Hepatocyte (in vitro differentiated cells): Measurements from ENCODE around the gene ZKSCAN4.

Experiments used
- CTCF ChIP-seq: fragments of 200-600 bp; sonication (generic); IDR thresholded peaks from 2 replicates; pipeline ENCODE4 v1.5.1; 2016; ENCODE audit warnings: antibody characterized with exemption, mild to moderate bottlenecking; ENCODE audit not compliant: poor library complexity
- EZH2 ChIP-seq: fragments of 200-600 bp; sonication (generic); IDR thresholded peaks from 2 replicates; pipeline ENCODE4 v1.6.1; 2016; ENCODE audit warnings: antibody characterized with exemption, mild to moderate bottlenecking, borderline replicate concordance
- EZH2phosphoT487 ChIP-seq: fragments of 200-600 bp; sonication (generic); IDR thresholded peaks from one replicate; pipeline ENCODE4 v1.6.1; 2018; ENCODE audit warnings: antibody characterized with exemption, mild to moderate bottlenecking, low read depth, moderate library complexity; ENCODE audit not compliant: unreplicated experiment, severe bottlenecking

DNA sequence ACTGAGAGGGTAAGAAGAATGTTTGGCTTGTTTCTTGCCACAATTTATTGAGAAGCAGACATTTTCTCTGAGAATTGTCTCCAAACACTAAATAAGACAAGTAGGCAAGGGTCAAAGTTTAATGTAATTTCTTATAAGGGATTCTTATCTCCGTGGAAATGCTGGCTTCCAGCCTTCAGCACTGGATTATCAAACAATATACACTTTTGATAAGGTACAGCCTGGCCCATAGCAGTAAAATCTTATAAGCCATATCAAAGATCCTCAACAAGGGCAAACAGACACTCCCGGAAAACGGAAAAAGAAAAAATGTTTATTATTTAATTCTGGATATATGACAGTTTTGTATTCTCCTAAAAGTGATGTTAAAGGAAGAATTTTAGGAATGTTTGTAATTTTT lies 45.5 kb downstream of the ZKSCAN4 start:
- TF ChIP-seq CTCF, result no peak
- TF ChIP-seq EZH2, result no peak
- TF ChIP-seq EZH2phosphoT487, result no peak
